ENCODE results near the gene GAS6.

DNA sequence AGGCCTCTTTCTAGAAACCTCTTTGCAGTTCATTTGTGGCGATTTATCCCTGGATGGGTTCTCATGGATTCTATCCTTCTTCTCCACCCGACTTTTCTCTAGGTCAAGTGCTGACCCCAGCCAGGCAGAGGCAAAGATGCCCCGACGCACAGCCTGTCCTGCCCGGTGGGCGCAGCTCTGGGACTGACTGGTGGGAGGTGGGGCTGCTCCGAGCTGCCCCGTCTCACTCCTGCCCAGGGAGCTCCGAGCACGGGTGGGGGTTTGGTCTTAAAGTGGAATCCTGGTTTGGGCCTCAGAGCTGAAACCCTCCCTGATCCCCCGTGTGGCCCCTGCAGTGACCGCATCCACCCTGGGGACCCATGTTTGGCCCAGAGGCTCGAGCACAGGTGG lies 44.5 kb downstream of the GAS6 start:
- no peak for TF ChIP-seq CTCF (IDR thresholded peaks at IDR 0.05 in 2 of 3, conservative IDR thresholded peaks at IDR 0.05 in 1 of 3; ENCODE audit: insufficient read depth in 2 of 3, low read depth in 1 of 3, low read length in 3 of 3)
- TF ChIP-seq POLR2A (conservative IDR thresholded peaks at IDR 0.05): no peak
- no peak for TF ChIP-seq HBP1 (CRISPR knock-in tag; IDR thresholded peaks at IDR 0.05)
- TF ChIP-seq, protein P1, sequence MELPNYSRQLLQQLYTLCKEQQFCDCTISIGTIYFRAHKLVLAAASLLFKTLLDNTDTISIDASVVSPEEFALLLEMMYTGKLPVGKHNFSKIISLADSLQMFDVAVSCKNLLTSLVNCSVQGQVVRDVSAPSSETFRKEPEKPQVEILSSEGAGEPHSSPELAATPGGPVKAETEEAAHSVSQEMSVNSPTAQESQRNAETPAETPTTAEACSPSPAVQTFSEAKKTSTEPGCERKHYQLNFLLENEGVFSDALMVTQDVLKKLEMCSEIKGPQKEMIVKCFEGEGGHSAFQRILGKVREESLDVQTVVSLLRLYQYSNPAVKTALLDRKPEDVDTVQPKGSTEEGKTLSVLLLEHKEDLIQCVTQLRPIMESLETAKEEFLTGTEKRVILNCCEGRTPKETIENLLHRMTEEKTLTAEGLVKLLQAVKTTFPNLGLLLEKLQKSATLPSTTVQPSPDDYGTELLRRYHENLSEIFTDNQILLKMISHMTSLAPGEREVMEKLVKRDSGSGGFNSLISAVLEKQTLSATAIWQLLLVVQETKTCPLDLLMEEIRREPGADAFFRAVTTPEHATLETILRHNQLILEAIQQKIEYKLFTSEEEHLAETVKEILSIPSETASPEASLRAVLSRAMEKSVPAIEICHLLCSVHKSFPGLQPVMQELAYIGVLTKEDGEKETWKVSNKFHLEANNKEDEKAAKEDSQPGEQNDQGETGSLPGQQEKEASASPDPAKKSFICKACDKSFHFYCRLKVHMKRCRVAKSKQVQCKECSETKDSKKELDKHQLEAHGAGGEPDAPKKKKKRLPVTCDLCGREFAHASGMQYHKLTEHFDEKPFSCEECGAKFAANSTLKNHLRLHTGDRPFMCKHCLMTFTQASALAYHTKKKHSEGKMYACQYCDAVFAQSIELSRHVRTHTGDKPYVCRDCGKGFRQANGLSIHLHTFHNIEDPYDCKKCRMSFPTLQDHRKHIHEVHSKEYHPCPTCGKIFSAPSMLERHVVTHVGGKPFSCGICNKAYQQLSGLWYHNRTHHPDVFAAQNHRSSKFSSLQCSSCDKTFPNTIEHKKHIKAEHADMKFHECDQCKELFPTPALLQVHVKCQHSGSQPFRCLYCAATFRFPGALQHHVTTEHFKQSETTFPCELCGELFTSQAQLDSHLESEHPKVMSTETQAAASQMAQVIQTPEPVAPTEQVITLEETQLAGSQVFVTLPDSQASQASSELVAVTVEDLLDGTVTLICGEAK (IDR thresholded peaks at IDR 0.05): no peak
- TF ChIP-seq, protein P1 (CRISPR knock-in tag; IDR thresholded peaks at IDR 0.05): no peak
- TF ChIP-seq, protein P2, sequence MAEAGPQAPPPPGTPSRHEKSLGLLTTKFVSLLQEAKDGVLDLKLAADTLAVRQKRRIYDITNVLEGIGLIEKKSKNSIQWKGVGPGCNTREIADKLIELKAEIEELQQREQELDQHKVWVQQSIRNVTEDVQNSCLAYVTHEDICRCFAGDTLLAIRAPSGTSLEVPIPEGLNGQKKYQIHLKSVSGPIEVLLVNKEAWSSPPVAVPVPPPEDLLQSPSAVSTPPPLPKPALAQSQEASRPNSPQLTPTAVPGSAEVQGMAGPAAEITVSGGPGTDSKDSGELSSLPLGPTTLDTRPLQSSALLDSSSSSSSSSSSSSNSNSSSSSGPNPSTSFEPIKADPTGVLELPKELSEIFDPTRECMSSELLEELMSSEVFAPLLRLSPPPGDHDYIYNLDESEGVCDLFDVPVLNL (CRISPR knock-in tag; IDR thresholded peaks at IDR 0.05; ENCODE audit: low read depth): no peak
- TF ChIP-seq NONO (IDR thresholded peaks at IDR 0.05; ENCODE audit: low read depth in 2 of 2, low read length in 1 of 2): no peak
- TF ChIP-seq YY1 (IDR thresholded peaks at IDR 0.05; ENCODE audit: borderline replicate concordance in 1 of 3, control insufficient read depth in 1 of 3, extremely low read depth in 1 of 3, insufficient read depth in 3 of 3, insufficient read length in 1 of 3, insufficient replicate concordance in 2 of 3, low read depth in 1 of 3, low read length in 2 of 3): no peak
- TF ChIP-seq ZBTB7A (IDR thresholded peaks at IDR 0.05; ENCODE audit: borderline replicate concordance, control insufficient read depth, low read depth, low read length): no peak
- no peak for TF ChIP-seq PRPF4 (IDR thresholded peaks at IDR 0.05; ENCODE audit: insufficient read depth, low read depth, low read length, poor library complexity, severe bottlenecking)
- TF ChIP-seq ZNF766 (CRISPR knock-in tag; conservative IDR thresholded peaks at IDR 0.05): no peak
- no peak for TF ChIP-seq ZNF134 (CRISPR knock-in tag; conservative IDR thresholded peaks at IDR 0.05)

All from K562 (cell line).